Body of pancreas (tissue), 4 donors: Measurements from ENCODE around the gene IL17RA.

Source experiments
- POLR2A ChIP-seq, 3 donors: fragments of 450-650 bp; IDR thresholded peaks; one replicate each; pipeline ENCODE4 v1.6.1; 2016; ENCODE audit warnings: antibody characterized with exemption in 3 of 3, mild to moderate bottlenecking in 2 of 3
- TF ChIP-seq, protein P1 (sequence below), 7 experiments: fragments of 450-650 bp in 4 of 7; fragments of 200-600 bp in 3 of 7; sonication (generic) in 3 of 7; IDR thresholded peaks; one replicate each; pipeline ENCODE4 v1.5.1; 2016 to 2019; ENCODE audit warnings: antibody characterized with exemption in 7 of 7

DNA sequence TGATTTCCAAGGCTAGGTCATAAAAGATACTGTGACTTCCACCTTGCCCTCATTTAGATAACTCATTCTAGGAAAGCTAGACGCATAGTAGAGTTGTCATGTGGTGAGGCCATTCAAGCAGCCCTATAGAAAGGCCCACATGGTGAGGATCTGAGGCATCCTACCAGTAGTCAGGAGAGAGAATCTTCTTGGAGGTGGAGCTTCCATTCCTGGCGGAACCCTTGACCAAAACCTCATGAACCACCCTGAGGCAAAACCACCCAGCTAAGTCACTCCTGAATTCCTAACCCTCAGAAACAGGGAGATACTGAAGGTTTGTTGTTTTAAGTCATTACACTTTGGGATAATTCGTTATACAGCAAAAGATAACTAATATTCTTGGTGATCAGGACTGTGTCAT lies 77.2 kb downstream of the IL17RA start:
- TF ChIP-seq POLR2A (IDR thresholded peaks at IDR 0.05), result no peak
- TF ChIP-seq, protein P1, sequence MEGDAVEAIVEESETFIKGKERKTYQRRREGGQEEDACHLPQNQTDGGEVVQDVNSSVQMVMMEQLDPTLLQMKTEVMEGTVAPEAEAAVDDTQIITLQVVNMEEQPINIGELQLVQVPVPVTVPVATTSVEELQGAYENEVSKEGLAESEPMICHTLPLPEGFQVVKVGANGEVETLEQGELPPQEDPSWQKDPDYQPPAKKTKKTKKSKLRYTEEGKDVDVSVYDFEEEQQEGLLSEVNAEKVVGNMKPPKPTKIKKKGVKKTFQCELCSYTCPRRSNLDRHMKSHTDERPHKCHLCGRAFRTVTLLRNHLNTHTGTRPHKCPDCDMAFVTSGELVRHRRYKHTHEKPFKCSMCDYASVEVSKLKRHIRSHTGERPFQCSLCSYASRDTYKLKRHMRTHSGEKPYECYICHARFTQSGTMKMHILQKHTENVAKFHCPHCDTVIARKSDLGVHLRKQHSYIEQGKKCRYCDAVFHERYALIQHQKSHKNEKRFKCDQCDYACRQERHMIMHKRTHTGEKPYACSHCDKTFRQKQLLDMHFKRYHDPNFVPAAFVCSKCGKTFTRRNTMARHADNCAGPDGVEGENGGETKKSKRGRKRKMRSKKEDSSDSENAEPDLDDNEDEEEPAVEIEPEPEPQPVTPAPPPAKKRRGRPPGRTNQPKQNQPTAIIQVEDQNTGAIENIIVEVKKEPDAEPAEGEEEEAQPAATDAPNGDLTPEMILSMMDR (IDR thresholded peaks at IDR 0.05), result no peak
